Mucosa of rectum (tissue), 2 donors: ENCODE measurements around the gene MAN1A1.
A peak's percentile ranks its signal among the peaks of the same experiment; 100 is the strongest.

Source experiments
- H3K27ac ChIP-seq, 2 donors: one replicate each; pipeline ENCODE4 v1.7.0; 2013; ENCODE audit warnings: inconsistent platforms in 2 of 2, low read depth in 2 of 2, low read length in 2 of 2
- H3K27me3 ChIP-seq, 2 donors: one replicate each; pipeline ENCODE4 v1.7.0; 2013; ENCODE audit warnings: low read length in 2 of 2; ENCODE audit not compliant: control insufficient read depth in 2 of 2, insufficient read depth in 2 of 2
- H3K36me3 ChIP-seq, 2 donors: one replicate each; pipeline ENCODE4 v1.7.0; 2013; ENCODE audit warnings: low read length in 2 of 2; ENCODE audit not compliant: control insufficient read depth in 2 of 2, insufficient read depth in 2 of 2
- H3K4me1 ChIP-seq, 2 donors: one replicate each; pipeline ENCODE4 v1.7.0; 2013; ENCODE audit warnings: low read length in 2 of 2, mild to moderate bottlenecking in 1 of 2; ENCODE audit not compliant: control insufficient read depth in 2 of 2, insufficient read depth in 2 of 2
- H3K4me3 ChIP-seq, 2 donors: one replicate each; pipeline ENCODE4 v1.7.0; 2013; ENCODE audit warnings: low read length in 2 of 2
- H3K9ac ChIP-seq, 2 donors: one replicate each; pipeline ENCODE4 v1.7.0; 2013; ENCODE audit warnings: low read length in 2 of 2, low read depth in 1 of 2, mild to moderate bottlenecking in 1 of 2
- H3K9me3 ChIP-seq, 2 donors: one replicate each; pipeline ENCODE4 v1.7.0; 2013; ENCODE audit warnings: low read length in 2 of 2; ENCODE audit not compliant: control insufficient read depth in 2 of 2
- donor health status: healthy.
- donor health status: Normal muscosa, but diverticular disease.

MAN1A1 gene

DNA sequence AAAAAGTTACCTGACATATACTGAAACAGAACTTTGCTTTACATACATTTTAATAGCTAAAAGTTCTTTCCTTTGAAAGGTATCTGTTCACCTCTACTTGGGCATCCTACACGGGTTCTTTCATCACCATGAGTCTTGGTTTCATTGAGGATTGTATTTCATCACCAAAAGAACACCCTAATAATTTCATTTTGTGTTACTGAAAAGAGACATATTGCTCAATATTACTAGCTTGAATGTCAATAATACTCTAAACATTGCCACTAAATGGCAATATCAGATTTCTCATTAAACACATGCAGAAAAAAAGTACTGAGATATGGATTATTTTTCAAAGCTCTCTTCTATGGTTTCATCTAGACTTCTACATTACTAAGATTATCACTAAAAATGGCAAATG, 30.8 kb downstream of the MAN1A1 start:
- Histone ChIP-seq H3K9ac (no peak overlapping the region), H3K4me1 (peaks cover 6% of the 10 kb centered on the region in 2 donors), H3K27me3 (no peaks in the 10 kb centered on the region), H3K27ac (no peak overlapping the region), H3K4me3 (no peak overlapping the region), H3K9me3 (no peaks in the 10 kb centered on the region), H3K36me3 (no peaks in the 10 kb centered on the region)

DNA sequence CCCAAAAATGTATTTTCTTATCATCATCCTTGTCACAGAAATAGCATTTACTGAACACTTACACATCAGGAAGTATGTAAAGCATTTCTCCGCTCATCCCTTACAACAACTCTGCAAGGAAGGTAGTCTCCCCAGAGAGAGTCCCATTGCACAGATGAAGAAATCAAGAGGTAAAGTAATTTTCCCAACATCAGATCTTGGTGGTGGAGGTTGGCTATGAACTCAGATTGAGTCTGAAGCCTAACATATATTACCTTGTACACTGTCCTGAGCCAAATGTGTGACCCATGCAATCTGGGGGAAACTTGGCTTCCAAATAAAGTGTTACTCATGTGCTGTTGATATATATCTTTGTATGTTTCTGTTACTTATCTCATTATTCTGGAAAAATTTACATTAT, 31.4 kb downstream of the MAN1A1 start:
- no peak overlapping the region for H3K27ac ChIP-seq
- H3K4me3 ChIP-seq, result no peak overlapping the region
- H3K27me3 ChIP-seq, result no peaks in the 10 kb centered on the region
- no peaks in the 10 kb centered on the region for H3K9me3 ChIP-seq
- H3K36me3 ChIP-seq, result no peaks in the 10 kb centered on the region
- peaks cover 8 to 11% of the 10 kb centered on the region in 2 donors for H3K4me1 ChIP-seq
- no peak overlapping the region for H3K9ac ChIP-seq

DNA sequence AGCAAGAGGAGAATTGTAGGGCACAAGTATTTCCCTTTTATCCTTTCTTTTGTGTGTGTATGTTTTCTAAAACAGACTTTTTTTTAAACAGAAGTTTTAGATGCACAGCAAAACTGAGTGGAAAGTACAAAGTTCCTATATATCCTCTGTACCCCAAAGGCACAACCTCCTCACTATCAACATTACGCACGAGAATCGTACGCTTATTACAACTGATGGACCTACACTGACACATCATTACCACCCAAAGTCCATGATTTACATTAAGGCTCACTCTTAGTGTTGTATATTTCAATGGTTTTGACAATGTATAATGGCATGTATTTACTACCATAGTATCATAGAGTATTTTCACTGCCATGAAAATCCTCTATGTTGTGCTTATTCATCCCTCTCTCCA, 32.6 kb downstream of the MAN1A1 start:
- peaks cover 11 to 19% of the 10 kb centered on the region in 2 donors for H3K4me1 ChIP-seq
- H3K27me3 ChIP-seq, result no peaks in the 10 kb centered on the region
- H3K36me3 ChIP-seq, result no peaks in the 10 kb centered on the region
- no peak overlapping the region for H3K4me3 ChIP-seq
- no peak overlapping the region for H3K27ac ChIP-seq
- H3K9me3 ChIP-seq, result no peaks in the 10 kb centered on the region
- no peak overlapping the region for H3K9ac ChIP-seq

DNA sequence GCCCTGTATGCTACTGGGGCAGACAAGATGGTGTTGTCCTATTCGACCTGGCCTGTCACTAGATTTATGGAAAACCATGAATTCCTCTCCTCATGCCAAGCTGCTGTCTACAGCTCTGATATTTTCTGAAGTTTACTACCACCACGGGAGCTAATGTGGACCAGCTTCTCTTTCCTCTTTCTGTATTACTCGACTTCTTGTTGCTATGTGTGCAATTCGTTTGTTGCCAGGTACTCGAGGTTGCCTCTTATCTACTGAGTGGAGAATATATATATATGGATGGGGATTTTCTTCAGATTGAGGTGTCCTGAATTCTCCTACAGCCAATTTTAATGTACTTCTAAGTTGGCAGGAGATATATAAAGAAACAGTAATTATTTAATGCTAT, 34.7 kb downstream of the MAN1A1 start:
- peaks cover 17 to 23% of the 10 kb centered on the region in 2 donors for H3K4me1 ChIP-seq
- no peaks in the 10 kb centered on the region for H3K36me3 ChIP-seq
- H3K27ac ChIP-seq, result peak overlapping the region; percentile 56
- H3K9ac ChIP-seq, result peak overlapping the region in 1 of 2 donors; percentile 4
- H3K4me3 ChIP-seq, result no peak overlapping the region
- no peaks in the 10 kb centered on the region for H3K9me3 ChIP-seq
- H3K27me3 ChIP-seq, result no peaks in the 10 kb centered on the region

DNA sequence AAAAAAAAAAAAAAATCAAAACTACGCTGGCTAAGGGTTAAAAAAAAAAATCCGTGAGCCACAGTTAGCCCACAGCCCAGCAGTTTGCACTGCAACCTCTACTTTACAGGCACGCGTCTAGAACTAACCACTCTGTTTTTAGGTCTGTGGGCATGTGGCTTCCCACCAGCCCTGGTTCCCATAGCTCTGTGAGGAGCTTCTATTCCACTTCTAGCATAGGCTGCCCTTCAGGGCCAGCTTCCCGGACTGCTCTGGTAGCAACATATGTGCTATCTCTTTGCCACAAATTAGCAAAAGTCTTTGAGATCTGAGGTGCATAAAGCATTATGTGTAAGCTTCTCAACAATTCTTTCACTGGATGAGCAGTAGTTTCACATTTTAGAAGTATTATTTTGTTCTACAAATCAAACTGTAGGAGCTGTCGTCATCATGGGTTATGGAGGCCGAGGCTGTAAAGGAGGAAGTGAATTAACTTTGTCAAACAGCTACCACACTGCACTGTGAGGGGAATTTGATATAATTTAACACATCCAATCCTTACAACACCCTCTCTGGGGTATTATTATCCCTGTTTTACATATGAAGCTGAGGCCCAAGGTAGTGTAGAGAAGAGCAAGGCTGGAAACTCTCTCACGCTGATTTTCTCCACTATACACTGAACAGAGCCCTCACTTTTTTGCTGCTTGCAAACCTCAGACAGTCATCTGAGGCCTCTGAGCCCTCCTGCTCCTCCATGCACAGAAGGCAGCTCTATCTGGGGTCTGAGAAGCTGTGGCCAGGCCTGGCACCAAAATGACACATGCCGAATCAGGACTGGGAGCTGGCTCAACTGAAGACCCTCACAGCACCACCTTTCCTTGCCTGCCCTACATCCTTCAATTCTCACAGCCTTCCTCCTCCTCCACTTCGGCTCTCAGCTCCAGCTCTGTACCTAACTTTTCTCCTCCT, 35.4 kb downstream of the MAN1A1 start:
- H3K4me1 ChIP-seq, result peaks cover 17 to 23% of the 10 kb centered on the region in 2 donors
- H3K27me3 ChIP-seq, result no peaks in the 10 kb centered on the region
- H3K9ac ChIP-seq, result peak overlapping the region in 1 of 2 donors; percentile 4
- H3K9me3 ChIP-seq, result no peaks in the 10 kb centered on the region
- H3K27ac ChIP-seq, result peak overlapping the region; percentile 56
- H3K36me3 ChIP-seq, result no peaks in the 10 kb centered on the region
- H3K4me3 ChIP-seq, result no peak overlapping the region

DNA sequence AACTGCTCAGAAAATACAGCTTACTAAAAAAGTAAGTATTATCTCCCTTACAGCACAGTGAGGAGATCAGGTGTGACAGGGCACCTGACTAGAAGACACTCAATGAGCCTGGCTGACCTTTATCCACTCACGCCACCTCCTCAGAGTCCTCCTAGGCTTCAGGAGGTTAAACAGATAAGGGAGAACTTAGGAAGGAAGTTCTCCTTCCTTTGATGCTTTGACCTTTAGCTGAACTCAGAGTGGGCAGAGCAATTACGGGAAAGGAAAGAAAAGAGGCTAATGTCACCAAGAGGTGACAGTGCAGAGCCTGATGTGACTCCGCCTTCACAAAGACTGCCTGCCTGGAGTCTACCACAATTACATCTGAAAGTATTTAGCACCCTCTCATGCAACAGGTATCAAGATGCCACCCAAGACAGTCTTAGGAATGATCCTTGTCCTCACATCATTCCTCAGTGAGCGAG, 36.7 kb downstream of the MAN1A1 start:
- no peaks in the 10 kb centered on the region for H3K27me3 ChIP-seq
- H3K36me3 ChIP-seq, result no peaks in the 10 kb centered on the region
- no peak overlapping the region for H3K27ac ChIP-seq
- peaks cover 17 to 23% of the 10 kb centered on the region in 2 donors for H3K4me1 ChIP-seq
- peak overlapping the region in 1 of 2 donors; percentile 23 for H3K4me3 ChIP-seq
- no peaks in the 10 kb centered on the region for H3K9me3 ChIP-seq
- no peak overlapping the region for H3K9ac ChIP-seq

DNA sequence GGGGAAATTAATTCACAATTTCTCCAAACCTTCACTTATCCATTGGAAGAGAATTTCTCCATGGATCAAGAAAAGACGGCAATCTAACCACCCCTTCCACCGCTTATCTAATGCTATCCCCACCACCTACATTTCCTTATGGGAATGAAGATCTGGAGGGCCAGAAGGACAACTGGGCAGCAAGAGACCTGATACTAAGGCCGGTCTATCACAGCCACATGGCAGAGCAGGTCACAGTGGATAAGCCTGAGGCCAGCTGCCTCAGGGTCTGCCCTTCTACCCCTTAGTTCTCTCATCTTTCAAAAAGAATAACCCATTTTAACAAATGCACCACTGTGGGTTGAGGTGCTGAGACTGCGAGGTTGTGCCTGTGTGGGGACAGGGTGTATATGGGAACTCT, 37.1 kb downstream of the MAN1A1 start:
- peaks cover 17 to 23% of the 10 kb centered on the region in 2 donors for H3K4me1 ChIP-seq
- no peak overlapping the region for H3K9ac ChIP-seq
- no peaks in the 10 kb centered on the region for H3K9me3 ChIP-seq
- no peak overlapping the region for H3K27ac ChIP-seq
- no peaks in the 10 kb centered on the region for H3K27me3 ChIP-seq
- H3K4me3 ChIP-seq, result no peak overlapping the region
- no peaks in the 10 kb centered on the region for H3K36me3 ChIP-seq

DNA sequence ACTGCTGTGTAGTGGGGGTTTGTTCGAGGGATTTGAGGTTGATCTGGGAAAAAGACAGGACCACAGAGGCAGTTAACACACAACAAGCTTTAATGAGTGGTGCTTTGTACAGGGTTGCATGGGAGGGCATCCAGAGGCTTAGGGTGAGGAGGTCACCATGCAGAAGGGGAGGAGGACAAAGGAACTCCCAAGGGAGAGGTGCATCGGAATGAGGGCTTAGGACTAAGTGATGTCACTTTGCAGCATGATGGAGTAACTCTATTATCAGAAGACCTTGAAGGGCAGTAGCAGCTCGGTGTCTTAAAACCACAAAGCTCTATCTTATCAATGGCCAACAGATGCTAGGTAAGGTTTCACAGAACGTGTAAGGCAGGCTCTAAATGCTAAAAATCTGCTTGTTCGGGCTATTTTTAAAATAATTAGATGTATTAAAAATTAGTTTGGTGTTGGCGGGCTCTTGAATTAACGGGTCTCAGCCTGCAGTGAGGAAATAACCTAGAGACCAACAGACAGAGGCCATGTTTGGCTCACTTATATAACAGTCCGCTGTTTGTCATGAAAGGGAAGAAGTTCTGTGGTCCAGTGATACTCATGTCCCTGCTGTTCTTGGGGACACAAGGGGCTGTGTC, 37.9 kb downstream of the MAN1A1 start:
- Histone ChIP-seq H3K36me3 (peaks cover 0 to under 1% of the 10 kb centered on the region in 2 donors), H3K27me3 (no peaks in the 10 kb centered on the region), H3K4me1 (peaks cover 17 to 23% of the 10 kb centered on the region in 2 donors), H3K9ac (no peak overlapping the region), H3K27ac (no peak overlapping the region), H3K4me3 (no peak overlapping the region), H3K9me3 (no peaks in the 10 kb centered on the region)

DNA sequence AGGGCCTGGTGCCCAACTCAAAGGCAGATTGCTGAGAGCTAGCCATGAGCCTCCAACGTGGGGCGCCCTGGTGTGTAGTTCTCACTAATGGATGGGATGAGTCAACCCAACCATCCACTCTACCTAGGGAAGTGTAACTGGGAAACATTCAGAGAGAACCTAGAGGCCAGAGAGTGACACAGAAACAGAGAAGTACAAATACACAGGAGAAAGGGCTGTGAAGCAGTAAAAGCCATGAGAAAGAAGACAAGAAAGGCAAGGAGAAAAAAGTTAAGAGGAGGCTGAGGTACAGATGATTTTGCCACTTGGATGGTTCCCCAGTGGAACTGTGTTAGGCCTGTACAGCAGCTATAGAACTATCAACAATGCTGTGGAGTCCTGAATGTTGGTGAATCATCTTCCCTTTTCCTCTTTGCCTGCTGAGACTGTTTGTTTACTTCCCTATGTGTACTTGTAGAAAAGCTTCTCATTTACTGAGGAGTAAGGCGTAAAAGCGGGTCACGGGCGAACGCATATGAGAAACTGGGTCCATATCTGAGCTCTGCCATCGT, 39.0 kb downstream of the MAN1A1 start:
- Histone ChIP-seq H3K36me3 (peaks cover 2 to 8% of the 10 kb centered on the region in 2 donors), H3K4me1 (peaks cover 17 to 23% of the 10 kb centered on the region in 2 donors), H3K27me3 (no peaks in the 10 kb centered on the region), H3K9me3 (no peaks in the 10 kb centered on the region), H3K27ac (no peak overlapping the region), H3K4me3 (no peak overlapping the region), H3K9ac (no peak overlapping the region)
